ENCODE results near the gene RUVBL2.
"Not testable (repeated sequence)": the region's sequence is repeated elsewhere in the genome, so short reads cannot be mapped to it uniquely, and the experiment has no call there.

RUVBL2 gene

DNA sequence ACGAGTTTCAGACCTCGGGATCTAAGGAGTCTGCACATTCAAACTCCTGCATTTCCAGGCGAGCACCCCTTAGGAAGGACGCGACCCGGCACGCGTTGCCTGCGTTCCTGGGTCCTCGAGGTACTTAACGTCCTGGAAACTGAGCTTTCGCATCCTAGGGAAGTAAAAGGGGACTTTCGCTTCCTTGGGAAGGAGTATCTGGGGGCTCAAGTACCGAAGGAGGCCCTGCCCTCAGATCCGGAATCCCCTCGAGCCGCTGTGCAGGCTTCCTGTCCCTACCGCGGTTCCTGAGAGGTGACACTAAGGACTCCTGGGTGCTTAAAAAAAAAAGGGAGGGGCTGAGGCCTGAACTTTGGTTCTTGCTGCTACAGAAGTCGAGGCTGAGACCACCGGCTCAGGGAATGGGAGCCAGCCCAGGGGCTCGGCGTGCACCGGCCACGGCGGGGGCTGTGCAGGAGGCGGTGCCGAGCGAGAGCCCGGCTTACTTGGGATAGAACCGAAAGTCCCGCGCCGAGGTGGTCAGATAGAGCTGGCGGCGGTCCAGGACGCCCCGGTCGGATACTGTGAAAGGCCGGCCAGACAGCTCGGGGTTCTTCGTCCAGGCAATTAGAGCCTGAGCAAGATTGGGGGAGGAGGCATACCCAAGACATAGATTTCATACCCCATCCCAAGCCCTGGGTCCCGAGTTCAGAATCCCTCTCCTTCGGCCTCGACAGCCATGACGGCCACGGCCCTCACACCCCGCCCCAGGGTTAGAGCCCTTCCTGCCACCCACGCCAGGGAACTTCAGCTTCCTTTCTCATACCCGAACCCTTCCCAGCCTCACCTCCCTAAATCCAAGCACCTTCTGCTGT lies 24.9 kb downstream of the RUVBL2 start:
- DNase-seq: not testable (repeated sequence)

DNA sequence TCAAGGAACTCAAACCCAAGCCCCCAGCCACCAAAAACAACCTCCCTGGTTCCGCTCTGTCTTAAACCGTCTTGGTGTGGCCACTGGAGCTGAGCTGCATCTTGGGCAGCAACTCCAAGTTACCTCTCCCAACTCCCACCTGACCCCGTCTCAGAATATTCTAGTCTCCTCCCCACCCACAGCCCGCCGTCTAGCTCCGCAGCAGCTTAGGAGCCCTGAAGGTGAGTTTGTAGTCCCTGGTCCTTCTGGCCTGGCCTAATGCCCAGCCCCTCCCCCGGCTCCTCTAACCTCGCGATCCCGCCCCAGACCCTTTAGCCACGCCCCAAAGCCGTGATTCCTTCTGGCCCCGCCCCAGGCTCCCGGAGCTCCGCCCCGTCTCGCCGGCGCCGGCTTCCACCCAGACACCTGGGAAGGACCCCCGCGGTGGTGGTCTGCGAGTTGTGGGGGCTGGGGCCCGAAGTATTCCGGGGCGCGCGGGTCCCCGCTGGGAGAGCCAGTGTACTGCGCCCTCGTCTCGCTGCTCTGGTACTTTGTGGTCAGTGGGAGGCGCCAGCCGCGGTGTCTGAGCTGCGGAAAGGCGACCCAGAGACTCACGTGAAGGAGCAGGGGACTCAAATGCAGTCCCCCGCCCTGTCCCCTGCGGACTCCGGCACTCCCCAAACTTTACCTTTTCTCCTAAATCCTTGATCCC lies 25.7 kb downstream of the RUVBL2 start:
- DNase-seq: no peak

DNA sequence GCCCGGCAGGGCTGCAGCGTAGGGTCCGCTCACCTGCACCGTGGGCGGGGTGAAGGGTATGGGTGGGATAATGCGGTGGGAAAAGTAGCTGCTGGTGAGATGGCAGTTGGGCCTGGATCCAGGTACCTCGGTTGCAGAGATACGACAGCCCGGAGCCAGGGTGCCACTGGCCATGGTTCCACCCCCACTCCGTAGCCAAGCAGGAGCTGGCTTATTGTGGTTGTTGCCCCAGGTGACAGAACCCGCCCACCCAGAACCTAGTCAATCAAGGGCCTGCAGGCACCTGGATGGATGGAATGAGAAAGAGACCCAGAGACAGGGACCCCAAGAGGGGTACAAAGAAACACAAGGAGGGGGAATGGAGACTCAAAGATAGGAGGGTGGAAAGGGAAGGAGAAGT lies 26.7 kb downstream of the RUVBL2 start:
- DNase-seq: no peak

DNA sequence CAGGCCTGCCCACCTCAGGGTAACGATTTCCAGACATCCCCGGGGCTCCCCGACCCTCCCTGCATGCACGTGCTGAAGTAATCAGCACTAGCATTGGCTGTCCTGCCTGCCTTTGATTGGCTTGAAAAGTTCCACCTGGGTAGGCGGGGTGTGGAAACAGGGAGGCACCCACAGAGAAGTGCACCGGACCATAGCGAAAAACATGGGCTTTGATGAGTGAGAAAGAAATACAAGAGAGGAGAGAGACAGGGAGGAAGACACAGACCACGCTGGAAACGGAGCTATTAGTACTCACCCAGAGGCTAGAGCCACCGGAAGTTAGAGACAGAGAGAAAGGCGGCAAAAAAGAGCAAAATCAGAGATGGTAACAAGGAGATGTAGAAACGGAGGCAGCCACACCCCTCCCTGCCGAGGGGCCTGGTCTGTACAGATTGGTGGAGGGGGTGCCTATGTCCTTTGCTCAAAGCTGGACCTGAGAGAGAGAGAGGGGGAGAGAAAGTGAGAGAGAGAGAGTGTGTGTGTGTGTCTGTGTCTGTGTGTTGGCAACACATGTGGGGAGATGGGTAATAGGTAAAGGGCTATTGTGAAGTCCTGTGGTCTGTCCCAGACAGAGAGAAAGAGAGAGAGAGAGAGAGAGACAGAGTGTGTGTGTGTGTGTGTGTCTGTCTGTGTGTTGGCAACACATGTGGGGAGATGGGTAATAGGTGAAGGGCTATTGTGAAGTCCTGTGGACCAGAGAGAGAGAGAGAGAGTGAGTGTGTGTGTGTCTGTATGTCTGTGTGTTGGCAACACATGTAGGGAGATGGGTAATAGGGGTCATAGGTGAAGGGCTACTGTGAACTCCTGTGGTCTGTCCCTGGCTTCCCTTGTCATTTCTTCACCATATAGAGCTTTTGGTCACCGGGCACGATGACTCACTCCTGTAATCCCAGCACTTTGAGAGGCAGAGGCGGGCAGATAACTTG lies 27.5 kb downstream of the RUVBL2 start:
- no peak for DNase-seq

DNA sequence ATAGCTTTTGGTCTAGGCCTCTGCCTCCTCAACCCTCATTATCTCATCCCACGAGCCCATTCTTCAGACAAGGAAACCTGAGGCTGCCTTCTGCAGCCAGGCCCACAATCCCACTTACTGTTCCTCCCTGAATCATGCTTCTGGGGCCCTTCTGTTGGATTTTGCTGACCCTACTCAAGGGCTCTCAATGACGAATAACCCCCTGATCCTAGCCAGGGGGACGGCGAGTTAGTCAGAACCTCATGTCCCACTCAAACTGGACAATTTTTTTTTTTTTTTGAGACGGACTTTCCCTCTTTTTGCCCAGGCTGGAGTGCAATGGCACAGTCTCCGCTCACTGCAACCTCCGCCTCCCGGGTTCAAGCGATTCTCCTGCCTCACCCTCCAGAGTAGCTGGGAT lies 28.4 kb downstream of the RUVBL2 start:
- DNase-seq: no peak

DNA sequence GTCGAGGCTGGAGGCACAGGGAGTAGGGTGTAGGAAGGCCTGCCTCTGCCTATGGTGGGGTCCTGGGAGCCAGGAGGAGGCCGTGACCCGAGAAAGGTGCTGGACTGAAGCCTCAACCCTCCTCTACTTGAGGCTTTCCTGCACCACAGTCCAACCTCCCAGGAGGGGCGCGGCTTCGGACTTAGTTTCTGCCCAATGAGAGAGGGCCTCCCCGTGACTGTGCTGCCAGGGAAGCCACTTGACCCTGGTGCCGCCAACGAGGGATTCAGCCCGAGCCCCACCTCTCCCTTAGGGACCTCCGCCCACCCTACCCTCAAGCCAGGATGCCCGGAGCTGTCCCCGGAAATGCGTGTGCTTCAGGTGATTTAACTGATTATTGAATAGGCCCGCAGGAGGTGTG lies 30.5 kb downstream of the RUVBL2 start, which contains the start of gene CGB3:
Gene CGB3 (minus strand): TSS at position 101 of the 400 bp plus-strand sequence. CDS start 362 bp downstream, outside the sequence.
- DNase-seq: not testable (repeated sequence)

DNA sequence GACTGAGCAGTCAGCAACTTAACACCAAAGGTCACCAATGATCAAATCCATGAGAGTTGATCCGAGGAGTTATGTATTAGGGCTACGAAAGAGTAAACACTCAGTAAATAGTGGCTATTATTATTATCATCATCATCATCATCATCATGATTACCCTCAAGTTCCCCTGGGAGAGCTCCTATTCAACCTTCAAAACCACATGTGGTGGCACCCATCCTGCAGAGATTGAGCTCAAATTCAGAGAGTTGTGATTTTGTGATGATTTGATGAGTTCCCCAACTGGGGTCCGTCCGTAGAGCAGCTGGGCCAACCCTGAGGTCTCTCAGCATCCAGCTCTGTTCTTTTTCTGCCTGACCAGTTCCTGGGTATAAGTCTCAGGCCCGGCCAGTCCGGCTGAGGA lies 31.4 kb downstream of the RUVBL2 start:
- not testable (repeated sequence) for DNase-seq

DNA sequence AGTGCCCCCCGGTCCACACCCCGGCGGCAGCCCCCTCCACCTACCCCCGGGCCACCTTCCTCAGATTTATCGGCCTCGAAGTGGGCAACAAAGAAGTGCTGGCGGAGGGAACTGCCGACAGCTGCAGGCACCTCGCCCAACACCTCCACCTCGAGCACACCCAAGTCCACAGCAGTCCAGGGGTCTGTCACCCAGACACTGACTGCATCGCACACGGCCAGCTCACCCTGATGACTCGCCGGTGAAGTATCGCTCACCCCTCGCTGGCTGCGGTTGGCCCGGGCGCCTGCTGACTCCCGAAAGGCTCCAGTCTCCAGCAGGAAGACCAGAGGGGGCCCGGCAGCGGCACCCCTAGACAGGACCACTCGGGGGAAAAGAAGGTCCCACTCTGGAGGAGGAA lies 31.9 kb downstream of the RUVBL2 start:
- not testable (repeated sequence) for DNase-seq

DNA sequence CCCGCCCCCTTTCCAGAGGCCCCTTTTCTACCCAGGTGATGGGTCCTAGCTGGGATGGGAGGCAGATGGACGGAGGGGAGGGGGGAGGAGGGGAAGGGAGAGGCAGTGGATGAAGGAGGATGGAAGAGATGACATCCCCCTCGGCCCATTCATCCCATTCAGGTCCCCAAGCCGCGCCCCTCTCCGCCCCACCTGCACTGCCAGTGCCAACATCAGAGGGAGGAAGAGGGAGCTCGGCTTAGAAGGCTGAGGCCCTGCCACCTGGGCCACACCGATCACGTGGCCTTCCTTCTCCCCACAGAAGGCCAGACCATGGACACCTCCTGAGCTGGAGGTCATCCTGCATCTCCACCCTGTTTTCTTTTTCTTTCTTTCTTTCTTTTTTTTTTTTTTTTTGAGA lies 35.0 kb downstream of the RUVBL2 start:
- DNase-seq: not testable (repeated sequence)

DNA sequence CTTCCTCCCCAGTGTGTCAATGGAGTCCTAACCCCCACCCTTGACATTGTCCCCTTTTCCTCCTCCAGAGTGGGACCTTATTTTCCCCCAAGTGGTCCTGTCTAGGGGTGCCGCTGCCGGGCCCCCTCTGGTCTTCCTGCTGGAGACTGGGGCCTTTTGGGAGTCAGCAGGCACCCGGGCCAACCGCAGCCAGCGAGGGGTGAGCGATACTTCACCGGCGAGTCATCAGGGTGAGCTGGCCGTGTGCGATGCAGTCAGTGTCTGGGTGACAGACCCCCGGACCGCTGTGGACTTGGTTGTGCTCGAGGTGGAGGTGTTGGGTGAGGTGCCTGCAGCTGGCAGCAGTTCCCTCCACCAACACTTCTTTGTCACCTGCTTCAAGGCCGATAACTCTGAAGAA lies 36.1 kb downstream of the RUVBL2 start:
- DNase-seq: not testable (repeated sequence)

DNA sequence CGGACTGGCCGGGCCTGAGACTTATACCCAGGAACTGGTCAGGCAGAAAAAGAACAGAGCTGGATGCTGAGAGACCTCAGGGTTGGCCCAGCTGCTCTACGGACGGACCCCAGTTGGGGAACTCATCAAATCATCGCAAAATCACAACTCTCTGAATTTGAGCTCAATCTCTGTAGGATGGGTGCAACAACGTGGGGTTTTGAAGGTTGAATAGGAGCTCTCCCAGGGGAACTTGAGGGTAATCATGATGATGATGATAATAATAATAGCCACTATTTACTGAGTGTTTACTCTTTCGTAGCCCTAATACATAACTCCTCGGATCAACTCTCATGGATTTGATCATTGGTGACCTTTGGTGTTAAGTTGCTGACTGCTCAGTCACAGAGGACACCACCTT lies 36.6 kb downstream of the RUVBL2 start:
- DNase-seq: not testable (repeated sequence)

DNA sequence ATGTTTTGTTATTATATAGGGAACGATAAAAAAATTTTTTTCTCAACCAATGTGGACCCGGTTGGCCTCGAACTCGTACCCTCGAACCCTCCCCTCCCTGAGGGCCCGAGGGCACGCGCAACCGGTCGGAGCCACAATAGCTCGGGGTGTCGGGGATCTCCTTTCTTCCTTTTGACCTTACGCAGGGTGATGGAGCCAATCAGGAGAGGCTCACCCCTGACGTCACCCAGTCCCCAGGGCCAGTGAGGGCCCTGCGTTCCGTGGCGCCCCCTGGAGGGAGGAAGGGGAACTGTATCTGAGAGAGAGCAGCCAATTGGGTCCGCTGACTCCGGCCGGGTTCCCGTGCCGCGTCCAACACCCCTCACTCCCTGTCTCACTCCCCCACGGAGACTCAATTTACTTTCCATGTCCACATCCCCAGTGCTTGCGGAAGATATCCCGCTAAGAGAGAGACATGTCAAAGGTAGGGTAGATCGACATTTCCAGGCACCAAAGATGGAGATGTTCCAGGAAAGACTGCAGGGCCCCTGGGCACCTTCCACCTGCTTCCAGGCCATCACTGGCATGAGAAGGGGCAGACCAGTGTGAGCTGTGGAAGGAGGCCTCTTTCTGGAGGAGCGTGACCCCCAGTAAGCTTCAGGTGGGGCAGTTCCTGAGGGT lies 38.1 kb downstream of the RUVBL2 start, which contains the start of gene CGB2:
Gene CGB2 (plus strand): TSS at position 249 of the 660 bp plus-strand sequence. CDS start 206 bp downstream, at position 455.
- not testable (repeated sequence) for DNase-seq

DNA sequence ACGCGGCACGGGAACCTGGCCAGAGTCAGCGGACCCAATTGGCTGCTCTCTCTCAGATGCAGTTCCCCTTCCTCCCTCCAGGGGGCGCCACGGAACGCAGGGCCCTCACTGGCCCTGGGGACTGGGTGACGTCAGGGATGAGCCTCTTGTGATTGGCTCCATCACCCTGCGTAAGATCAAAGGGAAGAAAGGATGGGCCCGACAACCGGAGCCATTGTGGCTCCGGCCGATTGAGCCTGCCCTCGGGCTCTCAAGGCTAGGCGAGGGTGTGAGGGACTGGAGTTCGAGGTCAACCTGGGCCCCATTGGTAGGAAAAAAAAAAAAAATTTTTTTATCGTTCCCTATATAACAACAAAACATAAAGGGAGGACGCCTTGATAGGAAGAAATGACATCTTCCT lies 43.1 kb downstream of the RUVBL2 start, which contains the start of gene CGB1:
Gene CGB1 (minus strand): TSS at position 81 of the 400 bp plus-strand sequence. CDS start 184 bp downstream, outside the sequence.
- not testable (repeated sequence) for DNase-seq

DNA sequence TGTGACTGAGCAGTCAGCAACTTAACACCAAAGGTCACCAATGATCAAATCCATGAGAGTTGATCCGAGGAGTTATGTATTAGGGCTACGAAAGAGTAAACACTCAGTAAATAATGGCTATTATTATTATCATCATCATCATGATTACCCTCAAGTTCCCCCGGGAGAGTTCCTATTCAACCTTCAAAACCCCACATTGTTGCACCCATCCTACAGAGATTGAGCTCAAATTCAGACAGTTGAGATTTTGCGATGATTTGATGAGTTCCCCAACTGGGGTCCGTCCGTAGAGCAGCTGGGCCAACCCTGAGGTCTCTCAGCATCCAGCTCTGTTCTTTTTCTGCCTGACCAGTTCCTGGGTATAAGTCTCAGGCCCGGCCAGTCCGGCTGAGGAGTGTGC lies 44.4 kb downstream of the RUVBL2 start:
- DNase-seq: not testable (repeated sequence)

DNA sequence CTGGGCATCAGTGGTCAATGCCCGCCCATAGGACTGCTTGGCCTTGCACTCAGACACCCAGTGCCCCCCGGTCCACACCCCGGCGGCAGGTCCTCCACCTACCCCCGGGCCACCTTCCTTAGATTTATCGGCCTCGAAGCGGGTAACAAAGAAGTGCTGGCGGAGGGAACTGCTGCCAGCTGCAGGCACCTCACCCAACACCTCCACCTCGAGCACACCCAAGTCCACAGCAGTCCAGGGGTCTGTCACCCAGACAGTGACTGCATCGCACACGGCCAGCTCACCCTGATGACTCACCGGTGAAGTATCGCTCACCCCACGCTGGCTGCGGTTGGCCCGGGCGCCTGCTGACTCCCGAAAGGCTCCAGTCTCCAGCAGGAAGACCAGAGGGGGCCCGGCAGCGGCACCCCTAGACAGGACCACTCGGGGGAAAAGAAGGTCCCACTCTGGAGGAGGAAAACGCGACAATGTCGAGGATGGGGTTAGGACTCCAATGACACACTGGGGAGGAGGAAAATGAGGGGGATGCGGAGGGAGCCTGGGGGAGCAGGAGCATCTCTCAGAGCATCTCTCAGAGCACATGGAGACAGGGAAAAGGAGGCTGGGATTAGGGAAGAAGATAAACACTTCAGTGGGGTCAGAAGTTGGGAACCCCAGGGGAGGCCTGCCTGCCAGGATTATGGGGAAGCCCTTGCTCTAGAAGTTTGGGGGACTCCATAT lies 45.0 kb downstream of the RUVBL2 start:
- not testable (repeated sequence) for DNase-seq

DNA sequence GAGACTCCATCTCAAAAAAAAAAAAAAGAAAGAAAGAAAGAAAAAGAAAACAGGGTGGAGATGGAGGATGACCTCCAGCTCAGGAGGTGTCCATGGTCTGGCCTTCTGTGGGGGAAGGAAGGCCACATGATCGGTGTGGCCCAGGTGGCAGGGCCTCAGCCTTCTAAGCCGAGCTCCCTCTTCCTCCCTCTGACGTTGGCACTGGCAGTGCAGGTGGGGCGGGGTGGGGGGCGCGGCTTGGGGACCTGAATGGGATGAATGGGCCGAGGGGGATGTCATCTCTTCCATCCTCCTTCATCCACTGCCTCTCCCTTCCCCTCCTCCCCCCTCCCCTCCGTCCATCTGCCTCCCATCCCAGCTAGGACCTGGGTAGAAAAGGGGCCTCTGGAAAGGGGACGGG lies 46.0 kb downstream of the RUVBL2 start:
- DNase-seq: not testable (repeated sequence)

DNA sequence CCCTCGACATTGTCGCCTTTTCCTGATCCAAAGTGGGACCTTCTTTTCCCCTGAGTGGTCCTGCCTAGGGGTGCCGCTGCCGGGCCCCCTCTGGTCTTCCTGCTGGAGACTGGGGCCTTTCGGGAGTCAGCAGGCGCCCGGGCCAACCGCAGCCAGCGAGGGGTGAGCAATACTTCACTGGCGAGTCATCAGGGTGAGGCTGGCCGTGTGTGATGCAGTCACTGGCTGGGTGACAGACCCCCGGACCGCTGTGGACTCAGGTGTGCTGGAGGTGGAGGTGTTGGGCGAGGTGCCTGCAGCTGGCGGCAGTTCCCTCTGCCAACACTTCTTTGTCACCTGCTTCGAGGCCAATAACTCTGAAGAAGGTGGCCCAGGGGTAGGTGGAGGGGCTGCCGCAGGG lies 48.5 kb downstream of the RUVBL2 start:
- no peak for DNase-seq

DNA sequence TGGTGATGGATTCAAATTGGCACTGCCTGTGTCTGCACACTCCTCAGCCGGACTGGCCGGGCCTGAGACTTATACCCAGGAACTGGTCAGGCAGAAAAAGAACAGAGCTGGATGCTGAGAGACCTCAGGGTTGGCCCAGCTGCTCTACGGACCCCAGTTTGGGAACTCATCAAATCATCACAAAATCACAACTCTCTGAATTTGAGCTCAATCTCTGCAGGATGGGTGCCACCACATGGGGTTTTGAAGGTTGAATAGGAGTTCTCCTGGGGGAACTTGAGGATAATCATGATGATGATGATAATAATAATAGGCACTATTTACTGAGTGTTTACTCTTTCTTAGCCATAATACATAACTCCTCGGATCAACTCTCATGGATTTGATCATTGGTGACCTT lies 49.0 kb downstream of the RUVBL2 start:
- DNase-seq: not testable (repeated sequence)

DNA sequence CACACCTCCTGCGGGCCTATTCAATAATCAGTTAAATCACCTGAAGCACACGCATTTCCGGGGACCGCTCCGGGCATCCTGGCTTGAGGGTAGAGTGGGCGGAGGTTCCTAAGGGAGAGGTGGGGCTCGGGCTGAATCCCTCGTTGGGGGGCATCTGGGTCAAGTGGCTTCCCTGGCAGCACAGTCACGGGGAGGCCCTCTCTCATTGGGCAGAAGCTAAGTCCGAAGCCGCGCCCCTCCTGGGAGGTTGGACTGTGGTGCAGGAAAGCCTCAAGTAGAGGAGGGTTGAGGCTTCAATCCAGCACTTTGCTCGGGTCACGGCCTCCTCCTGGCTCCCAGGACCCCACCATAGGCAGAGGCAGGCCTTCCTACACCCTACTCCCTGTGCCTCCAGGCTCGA lies 49.9 kb downstream of the RUVBL2 start, which contains the start of gene CGB5:
Gene CGB5 (plus strand): TSS at position 301 of the 400 bp plus-strand sequence. CDS start 362 bp downstream, outside the sequence.
- not testable (repeated sequence) for DNase-seq

DNA sequence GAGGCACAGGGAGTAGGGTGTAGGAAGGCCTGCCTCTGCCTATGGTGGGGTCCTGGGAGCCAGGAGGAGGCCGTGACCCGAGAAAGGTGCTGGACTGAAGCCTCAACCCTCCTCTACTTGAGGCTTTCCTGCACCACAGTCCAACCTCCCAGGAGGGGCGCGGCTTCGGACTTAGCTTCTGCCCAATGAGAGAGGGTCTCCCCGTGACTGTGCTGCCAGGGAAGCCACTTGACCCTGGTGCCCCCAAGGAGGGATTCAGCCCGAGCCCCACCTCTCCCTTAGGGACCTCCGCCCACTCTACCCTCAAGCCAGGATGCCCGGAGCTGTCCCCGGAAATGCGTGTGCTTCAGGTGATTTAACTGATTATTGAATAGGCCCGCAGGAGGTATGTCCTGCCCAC lies 55.3 kb downstream of the RUVBL2 start, which contains the start of gene CGB8:
Gene CGB8 (minus strand): TSS at position 101 of the 400 bp plus-strand sequence. CDS start 372 bp downstream, outside the sequence.
- DNase-seq: not testable (repeated sequence)

DNA sequence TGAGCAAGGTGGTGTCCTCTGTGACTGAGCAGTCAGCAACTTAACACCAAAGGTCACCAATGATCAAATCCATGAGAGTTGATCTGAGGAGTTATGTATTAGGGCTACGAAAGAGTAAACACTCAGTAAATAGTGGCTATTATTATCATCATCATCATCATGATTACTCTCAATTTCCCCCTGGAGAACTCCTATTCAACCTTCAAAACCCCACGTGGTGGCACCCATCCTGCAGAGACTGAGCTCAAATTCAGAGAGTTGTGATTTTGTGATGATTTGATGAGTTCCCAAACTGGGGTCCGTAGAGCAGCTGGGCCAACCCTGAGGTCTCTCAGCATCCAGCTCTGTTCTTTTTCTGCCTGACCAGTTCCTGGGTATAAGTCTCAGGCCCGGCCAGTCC lies 56.1 kb downstream of the RUVBL2 start:
- not testable (repeated sequence) for DNase-seq

Data from GOT3 (cell line).